Measurements from ENCODE around the gene TCERG1L. TPM values are rescaled to one million over a fixed set of nuclear protein-coding genes. Genes with fewer than 3 reads are reported as not detected.
"Not testable (repeated sequence)": the region's sequence is repeated elsewhere in the genome, so short reads cannot be mapped to it uniquely, and the experiment has no call there.

Gene TCERG1L
- total RNA-seq, 1 experiment from 2014 or later, result not detected

DNA sequence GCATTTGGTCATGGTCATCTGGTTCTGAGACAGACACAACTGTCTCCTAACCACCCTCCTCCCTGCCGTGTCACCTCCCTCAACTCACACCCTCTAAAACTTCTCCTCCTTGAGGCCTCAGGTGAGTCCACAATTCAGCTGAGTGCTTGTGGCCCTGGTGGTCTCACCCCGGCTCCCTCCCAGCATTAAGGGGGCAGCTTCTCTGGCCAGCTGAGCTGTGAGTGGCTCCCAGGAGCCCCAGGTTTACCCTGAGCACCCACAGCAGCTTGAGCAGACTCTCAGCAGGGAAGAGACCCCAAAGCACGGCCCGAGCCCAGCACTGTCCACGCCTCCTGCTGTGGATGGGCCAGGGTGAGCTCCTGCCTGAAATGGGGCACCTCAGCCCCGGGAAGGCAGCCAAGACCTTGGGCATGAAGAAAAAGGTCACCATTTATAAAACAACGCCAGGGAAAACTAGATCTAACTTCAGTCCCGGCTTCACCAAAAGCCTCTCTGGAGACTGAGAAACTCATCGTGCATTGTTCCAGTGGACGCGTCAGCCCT lies 201.2 kb downstream of the TCERG1L start:
- Histone ChIP-seq H3K9me3 (replicated peaks) (peaks cover 6% of the 10 kb centered on the region; the same call in 1 of the 2 replicates), H3K4me3 (no peak overlapping the region), H3K36me3 (no peaks in the 10 kb centered on the region), H3K4me1 (replicated peaks) (no peaks in the 10 kb centered on the region), H3K27ac (no peak overlapping the region), H3K27me3 (replicated peaks) (no peaks in the 10 kb centered on the region)
- no peak for DNase-seq (ENCODE audit: low read depth in 1 of 2, low spot score in 2 of 2)

DNA sequence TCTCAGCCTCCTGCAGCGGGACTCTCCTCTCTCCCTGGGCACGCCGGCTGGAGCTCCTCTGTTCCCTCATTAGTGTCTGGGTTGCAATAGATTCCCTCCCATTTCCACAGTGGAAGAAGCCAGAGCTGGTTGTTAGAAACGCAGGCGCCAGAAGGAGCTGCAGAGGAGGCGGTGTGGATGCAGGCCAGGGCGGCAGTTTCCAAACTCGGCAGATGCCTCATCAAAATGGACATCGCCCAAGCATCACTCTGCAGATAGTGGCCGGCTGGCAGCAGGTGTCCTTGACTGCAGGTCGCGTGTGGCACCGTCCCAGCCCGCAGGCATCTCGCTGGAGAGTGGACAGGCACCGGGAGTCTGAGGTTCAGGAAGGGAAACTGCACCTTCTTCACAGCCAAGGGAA lies 201.8 kb downstream of the TCERG1L start:
- Histone ChIP-seq H3K27ac (no peak overlapping the region), H3K4me3 (no peak overlapping the region), H3K27me3 (replicated peaks) (no peaks in the 10 kb centered on the region), H3K4me1 (replicated peaks) (no peaks in the 10 kb centered on the region), H3K36me3 (no peaks in the 10 kb centered on the region), H3K9me3 (replicated peaks) (peaks cover 6% of the 10 kb centered on the region; the same call in 1 of the 2 replicates)
- DNase-seq (ENCODE audit: low read depth in 1 of 2, low spot score in 2 of 2), result no peak

DNA sequence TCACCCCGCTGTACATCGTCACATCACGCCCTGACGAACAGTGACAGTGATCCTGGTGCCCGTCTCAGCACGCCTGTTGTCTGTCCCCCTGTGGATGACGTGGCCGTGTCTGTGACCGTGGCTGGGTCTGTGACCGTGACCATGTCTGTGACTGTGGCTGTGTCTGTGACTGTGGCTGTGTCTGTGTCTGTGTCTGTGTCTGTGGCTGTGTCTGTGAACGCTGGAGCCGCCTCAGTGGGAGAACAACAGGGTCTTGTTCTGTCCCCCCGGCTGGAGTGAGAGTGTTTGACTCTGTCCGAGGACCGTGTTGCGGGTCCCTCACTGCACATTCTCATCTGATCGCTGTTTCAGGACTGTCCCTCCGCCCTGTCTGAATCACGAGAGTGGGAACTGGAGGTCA lies 202.2 kb downstream of the TCERG1L start:
- Histone ChIP-seq H3K27ac (no peak overlapping the region), H3K27me3 (replicated peaks) (no peaks in the 10 kb centered on the region), H3K9me3 (replicated peaks) (peaks cover 6% of the 10 kb centered on the region; the same call in 1 of the 2 replicates), H3K36me3 (no peaks in the 10 kb centered on the region), H3K4me3 (no peak overlapping the region), H3K4me1 (replicated peaks) (no peaks in the 10 kb centered on the region)
- DNase-seq (ENCODE audit: low read depth in 1 of 2, low spot score in 2 of 2), result no peak

DNA sequence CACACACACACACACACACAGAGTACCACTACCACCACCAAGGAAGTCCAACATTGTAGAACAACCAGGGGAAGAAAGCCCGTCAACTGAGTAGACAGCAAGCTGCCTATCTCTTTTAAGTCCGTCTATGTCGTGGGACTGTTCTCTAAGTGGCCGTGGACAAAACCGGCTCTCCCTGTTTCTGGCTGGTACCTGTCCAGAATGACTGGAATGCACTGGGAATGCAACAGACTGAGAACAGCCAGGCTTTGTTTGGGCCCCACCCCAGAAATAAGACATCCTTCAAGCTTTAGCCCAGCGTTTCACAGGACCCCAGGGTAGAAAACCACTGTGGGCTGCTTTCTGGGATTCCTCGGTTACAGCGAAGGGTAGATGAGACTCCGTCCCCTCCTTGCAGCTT lies 203.6 kb downstream of the TCERG1L start:
- no peak for DNase-seq (ENCODE audit: low read depth in 1 of 2, low spot score in 2 of 2)
- Histone ChIP-seq H3K4me1 (replicated peaks) (no peaks in the 10 kb centered on the region), H3K9me3 (replicated peaks) (0 out of 2 replicates have a peak, but pooled peaks cover 6% of the 10 kb centered on the region), H3K27ac (no peak overlapping the region), H3K27me3 (replicated peaks) (no peaks in the 10 kb centered on the region), H3K4me3 (no peak overlapping the region), H3K36me3 (no peaks in the 10 kb centered on the region)

DNA sequence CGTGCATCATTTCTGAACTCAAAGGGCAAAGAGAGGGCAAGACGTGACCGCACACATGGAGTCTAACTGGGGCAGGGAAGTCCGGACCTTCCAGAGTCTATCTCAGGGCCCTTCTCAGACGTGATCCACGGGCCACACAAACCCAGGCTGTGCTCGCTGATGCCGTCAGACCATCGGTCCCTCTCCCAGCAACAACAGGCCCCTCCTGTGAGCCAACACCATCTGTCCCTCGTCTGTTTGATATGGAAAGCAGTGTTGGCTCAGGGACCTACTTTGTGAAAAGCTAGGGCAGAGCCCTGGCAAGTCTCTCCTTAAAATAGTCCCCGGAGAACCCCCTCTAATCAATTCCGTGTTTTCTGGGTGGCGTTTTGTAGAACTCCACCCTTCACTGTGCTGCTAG lies 208.8 kb downstream of the TCERG1L start:
- no peaks in the 10 kb centered on the region for H3K36me3 ChIP-seq
- no peak for DNase-seq (ENCODE audit: low read depth in 1 of 2, low spot score in 2 of 2)
- no peaks in the 10 kb centered on the region for H3K9me3 ChIP-seq (replicated peaks)
- H3K27me3 ChIP-seq (replicated peaks), result no peaks in the 10 kb centered on the region
- no peaks in the 10 kb centered on the region for H3K4me1 ChIP-seq (replicated peaks)
- H3K4me3 ChIP-seq, result no peak overlapping the region
- no peak overlapping the region for H3K27ac ChIP-seq

DNA sequence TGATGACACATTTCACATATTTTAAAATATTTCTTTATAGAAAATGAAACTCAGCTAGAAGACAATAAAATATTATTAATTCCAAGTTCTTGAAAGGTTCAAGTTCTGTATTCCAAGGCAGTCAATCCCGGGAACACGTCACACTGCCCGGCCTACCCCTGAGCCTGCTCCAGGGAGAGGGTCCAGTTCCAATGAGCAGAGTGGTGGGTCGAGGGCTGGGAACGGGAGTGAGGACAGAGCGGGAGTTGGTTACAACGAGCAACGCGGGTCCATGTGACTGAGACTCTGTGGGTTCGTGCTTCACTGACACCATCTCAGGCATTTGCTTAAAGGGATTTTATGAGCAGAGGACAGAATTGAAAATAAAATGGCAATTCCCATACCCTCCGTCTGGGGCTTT lies 209.4 kb downstream of the TCERG1L start:
- no peak for DNase-seq (ENCODE audit: low read depth in 1 of 2, low spot score in 2 of 2)
- Histone ChIP-seq H3K4me1 (replicated peaks) (no peaks in the 10 kb centered on the region), H3K4me3 (no peak overlapping the region), H3K36me3 (no peaks in the 10 kb centered on the region), H3K27ac (no peak overlapping the region), H3K9me3 (replicated peaks) (no peaks in the 10 kb centered on the region), H3K27me3 (replicated peaks) (no peaks in the 10 kb centered on the region)

DNA sequence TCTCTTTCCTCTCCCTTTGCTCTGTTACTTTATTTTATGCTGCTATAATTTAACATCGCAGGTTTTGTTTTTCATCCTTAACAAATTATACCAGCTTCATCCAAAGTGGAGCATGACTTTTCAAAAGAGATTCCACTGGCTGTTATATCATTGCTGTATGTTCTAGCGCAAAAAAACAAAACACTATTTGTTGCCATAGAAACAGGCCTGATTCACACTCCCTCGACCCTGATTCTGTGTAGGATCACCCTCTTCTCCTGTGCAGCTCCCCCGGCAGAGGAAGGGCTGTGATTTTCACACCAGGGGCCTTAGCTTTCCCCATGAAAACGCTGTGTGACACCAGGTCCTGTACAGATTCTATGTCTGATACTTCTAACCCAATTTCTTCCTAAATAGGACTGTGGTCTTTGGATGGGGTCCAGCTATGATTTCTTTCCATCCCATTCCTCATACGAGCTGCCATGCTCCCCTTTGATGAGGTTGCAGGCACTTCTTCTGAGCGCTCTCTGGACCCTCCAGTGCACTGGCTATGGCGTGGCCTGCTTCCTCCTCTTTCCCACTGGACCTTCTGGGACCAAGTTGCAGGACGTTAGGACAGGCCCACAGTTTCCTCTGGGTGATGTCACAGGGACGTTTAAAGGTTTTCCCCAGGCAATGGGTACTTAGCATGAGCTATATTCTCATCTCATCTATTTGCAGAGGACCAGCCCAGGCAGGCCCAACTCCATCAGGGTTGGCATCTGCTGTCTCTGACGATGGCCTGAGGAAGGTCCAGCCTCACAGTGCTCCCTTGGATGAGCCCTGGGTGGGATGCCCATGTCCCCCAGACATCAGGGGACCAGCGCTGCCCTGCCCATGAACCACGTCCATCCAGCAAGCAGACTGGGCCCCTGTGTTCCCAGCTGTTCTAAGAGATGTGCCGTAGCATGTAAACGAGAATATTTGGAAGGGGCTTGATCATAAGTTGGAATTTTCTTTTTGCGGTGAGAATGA lies 210.8 kb downstream of the TCERG1L start:
- H3K9me3 ChIP-seq (replicated peaks); H3K36me3 ChIP-seq; DNase-seq (ENCODE audit: low read depth in 1 of 2, low spot score in 2 of 2); H3K27me3 ChIP-seq (replicated peaks); H3K4me3 ChIP-seq; H3K4me1 ChIP-seq (replicated peaks); H3K27ac ChIP-seq: not testable (repeated sequence)

DNA sequence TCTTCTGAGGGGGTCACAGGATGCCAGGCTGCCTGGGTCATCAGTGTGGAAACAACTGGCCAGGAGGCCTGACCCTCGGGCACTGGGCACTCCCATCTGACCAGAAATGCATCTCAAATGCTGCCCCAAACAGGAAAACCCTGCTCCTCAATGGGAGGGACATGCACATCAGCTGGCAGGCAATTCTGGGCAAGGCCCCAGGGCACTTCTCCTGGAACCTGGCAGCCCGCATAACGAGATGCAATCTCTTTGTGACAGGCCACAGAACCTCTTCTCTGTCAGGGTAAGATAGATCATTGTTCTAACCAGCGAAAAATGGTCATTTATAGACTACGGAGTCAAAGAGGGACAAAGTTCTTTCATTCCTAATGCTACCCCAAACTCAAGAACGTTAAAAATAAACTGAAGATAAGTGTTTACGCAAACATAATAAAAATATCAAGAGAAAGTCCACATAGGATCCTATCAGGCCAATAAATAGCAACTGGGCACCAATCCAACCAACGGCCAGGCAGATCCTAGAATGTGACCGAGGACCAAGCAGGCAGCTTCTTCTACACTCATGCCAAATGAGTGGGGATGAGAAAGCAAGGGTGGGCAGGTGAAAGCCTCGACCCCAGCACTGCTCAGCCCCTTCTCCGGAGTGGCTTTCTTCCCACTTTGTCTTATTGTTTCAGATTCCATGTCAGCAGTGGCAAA lies 212.3 kb downstream of the TCERG1L start:
- Histone ChIP-seq H3K27ac (no peak overlapping the region), H3K9me3 (replicated peaks) (no peaks in the 10 kb centered on the region), H3K4me1 (replicated peaks) (no peaks in the 10 kb centered on the region), H3K36me3 (no peaks in the 10 kb centered on the region), H3K4me3 (no peak overlapping the region), H3K27me3 (replicated peaks) (no peaks in the 10 kb centered on the region)
- DNase-seq (ENCODE audit: low read depth in 1 of 2, low spot score in 2 of 2), result no peak

DNA sequence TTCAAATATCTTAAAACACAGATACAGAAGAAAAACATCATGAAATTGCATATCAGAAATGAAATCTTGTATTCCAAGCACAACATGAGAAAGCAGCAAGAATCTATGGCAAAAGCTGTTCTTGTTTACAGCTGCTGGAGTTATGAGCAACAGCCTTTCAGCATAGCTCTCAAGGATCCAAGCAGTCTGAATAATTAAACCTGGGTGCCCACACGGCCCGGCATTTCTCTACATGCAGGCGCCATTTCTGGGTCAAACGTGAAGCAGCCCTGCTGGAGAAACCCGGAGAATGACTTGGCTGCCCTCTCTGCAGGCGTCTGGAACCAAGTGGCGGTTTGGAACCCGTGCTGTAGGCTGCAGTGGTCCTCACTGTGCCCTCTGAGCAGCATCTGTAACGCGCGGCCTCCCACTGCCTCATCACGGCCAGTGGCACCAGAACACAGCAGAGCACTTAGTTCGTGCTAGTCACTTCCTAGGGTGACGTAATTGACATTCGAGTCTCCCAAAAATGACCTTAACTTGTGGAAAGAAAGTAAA lies 213.0 kb downstream of the TCERG1L start:
- H3K27me3 ChIP-seq (replicated peaks), result no peaks in the 10 kb centered on the region
- no peaks in the 10 kb centered on the region for H3K9me3 ChIP-seq (replicated peaks)
- DNase-seq (ENCODE audit: low read depth in 1 of 2, low spot score in 2 of 2), result no peak
- no peaks in the 10 kb centered on the region for H3K4me1 ChIP-seq (replicated peaks)
- no peak overlapping the region for H3K27ac ChIP-seq
- no peaks in the 10 kb centered on the region for H3K36me3 ChIP-seq
- H3K4me3 ChIP-seq, result no peak overlapping the region

DNA sequence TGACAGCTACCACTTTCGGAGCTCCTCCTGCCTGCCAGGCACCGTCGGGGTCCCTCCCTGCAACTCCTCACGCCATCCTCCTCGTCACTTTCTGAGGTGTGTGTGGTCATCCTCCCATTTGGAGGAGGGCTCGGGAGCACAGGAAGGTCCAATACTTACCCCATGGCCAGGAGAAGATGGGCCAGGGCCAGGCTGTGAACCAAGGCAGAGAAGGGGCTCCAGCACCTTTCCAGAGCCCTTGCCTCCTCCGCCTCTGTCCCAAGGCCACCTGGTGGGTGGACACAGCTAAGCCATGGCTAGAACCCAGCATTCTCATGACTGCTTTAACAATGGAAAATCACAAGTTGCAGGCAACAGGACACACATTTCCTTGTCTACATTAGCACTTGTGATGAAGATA lies 215.5 kb downstream of the TCERG1L start:
- peaks cover 2% of the 10 kb centered on the region; the same call in 1 of the 2 replicates for H3K9me3 ChIP-seq (replicated peaks)
- no peak overlapping the region for H3K4me3 ChIP-seq
- H3K4me1 ChIP-seq (replicated peaks), result no peaks in the 10 kb centered on the region
- no peaks in the 10 kb centered on the region for H3K36me3 ChIP-seq
- H3K27ac ChIP-seq, result no peak overlapping the region
- no peaks in the 10 kb centered on the region for H3K27me3 ChIP-seq (replicated peaks)
- DNase-seq (ENCODE audit: low read depth in 1 of 2, low spot score in 2 of 2), result no peak

DNA sequence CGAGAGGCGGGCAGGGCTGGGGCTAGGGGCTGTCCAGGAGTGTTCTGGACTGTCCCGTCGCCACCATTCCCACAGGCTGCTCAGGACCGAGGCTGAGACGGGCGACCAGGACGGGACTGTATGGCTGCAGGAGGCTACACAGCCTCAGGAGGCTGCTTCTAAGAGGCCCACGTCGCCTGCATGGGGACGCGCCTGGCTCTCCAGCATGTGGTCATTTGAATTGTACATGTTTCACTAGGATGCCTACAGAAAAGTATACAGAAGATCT lies 216.3 kb downstream of the TCERG1L start:
- H3K4me3 ChIP-seq, result no peak overlapping the region
- no peaks in the 10 kb centered on the region for H3K27me3 ChIP-seq (replicated peaks)
- no peak overlapping the region for H3K27ac ChIP-seq
- no peaks in the 10 kb centered on the region for H3K36me3 ChIP-seq
- no peak for DNase-seq (ENCODE audit: low read depth in 1 of 2, low spot score in 2 of 2)
- H3K4me1 ChIP-seq (replicated peaks), result no peaks in the 10 kb centered on the region
- H3K9me3 ChIP-seq (replicated peaks), result peaks cover 2% of the 10 kb centered on the region; the same call in 1 of the 2 replicates

DNA sequence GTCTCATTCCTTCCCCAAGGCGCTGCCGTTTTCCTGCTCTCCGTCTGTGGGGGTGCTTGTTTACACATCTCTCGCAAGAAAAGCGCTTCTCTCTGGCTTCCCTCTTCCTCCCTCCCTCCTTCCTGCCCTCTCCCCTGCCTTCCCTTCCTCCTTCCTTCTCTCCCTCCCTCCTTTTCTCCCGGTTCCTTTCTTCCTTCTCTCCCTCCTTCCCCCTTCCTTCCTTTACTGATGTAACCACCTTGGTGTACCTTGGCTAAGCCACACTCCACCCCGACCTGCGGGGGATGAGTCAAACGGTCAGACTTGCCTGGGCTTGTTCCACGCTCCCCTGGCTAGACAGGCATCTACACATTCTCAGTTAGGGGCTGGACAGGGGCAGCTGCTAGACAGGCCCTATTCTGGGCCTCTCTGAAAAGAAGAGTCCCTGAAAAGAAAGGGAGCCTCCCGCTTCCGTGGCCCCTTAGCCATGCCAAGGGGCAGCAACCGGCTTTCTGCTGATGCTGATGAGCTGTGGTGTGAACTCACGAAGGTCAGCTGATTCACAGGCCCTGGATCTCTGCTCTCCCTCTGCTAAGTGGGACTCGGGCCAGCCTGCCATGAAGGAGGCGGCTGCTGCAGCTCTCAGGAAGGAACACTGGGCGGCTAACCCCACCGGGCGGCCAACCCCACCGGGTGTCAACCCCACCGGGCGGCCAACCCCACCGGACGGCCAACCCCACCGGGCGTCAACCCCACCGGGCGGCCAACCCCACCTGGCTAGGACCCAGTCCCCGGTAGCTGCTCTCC lies 216.8 kb downstream of the TCERG1L start:
- Histone ChIP-seq H3K4me1 (replicated peaks) (no peaks in the 10 kb centered on the region), H3K4me3 (no peak overlapping the region), H3K9me3 (replicated peaks) (peaks cover 2% of the 10 kb centered on the region), H3K36me3 (no peaks in the 10 kb centered on the region), H3K27ac (no peak overlapping the region), H3K27me3 (replicated peaks) (no peaks in the 10 kb centered on the region)
- no peak for DNase-seq (ENCODE audit: low read depth in 1 of 2, low spot score in 2 of 2)

DNA sequence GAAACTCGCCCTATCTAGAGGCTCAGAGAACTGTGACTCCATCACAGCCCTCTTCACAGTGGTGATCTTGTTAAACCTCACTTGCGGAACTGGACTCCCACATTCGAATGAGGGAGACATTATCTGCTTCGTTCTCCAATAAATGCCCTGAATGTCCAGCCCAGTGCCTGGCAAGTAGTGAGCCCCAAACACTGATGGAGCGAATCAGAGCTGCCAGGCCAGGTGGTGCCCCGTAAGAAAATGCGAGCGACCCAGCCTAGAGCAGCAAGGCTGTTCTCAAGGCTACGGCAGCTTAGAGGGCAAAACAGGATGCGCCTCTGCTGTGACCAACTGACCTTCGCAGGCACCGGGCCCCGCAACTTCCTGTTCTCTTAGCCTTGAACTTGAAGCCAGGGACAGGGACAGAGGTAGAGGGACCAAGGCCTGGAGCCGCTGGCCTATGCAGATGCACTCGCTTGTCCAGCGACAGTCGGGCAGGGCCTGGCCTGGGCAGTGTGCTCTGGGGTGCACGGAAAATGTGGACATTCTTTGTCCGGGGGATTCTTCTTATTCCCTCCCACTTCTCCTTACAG lies 217.6 kb downstream of the TCERG1L start:
- H3K4me3 ChIP-seq, result no peak overlapping the region
- H3K27ac ChIP-seq, result no peak overlapping the region
- peaks cover 5% of the 10 kb centered on the region for H3K9me3 ChIP-seq (replicated peaks)
- no peak for DNase-seq (ENCODE audit: low read depth in 1 of 2, low spot score in 2 of 2)
- no peaks in the 10 kb centered on the region for H3K27me3 ChIP-seq (replicated peaks)
- no peaks in the 10 kb centered on the region for H3K36me3 ChIP-seq
- H3K4me1 ChIP-seq (replicated peaks), result no peaks in the 10 kb centered on the region
